ENCODE results near the gene ANKRD49. TPM values are rescaled to one million over a fixed set of nuclear protein-coding genes. Genes with fewer than 3 reads are reported as not detected.

The ANKRD49 gene
- total RNA-seq, 2 experiments from 2014 or later = 30.3 to 36.8 TPM

DNA sequence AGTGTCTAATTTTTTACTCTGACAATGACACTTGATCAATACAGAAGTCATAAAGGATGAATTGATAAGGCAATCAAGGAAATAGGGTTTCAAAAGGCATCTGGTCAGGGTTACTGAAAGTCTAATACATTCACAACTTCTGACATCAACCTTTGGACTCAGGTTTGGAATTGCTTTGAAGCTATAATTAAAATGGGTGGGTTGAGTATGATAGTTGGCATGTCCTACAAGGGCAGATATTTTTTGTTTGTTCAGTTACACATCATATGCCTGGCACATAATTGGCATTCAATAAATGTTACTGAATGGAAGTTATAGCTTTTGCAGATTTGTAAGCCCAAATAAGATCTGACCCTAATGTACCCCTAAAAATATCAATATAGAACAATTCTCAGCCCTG, 42.6 kb downstream of the ANKRD49 start:
- H3K27me3 Mint-ChIP-seq = peaks cover 33% of the 10 kb centered on the region
- no peaks in the 10 kb centered on the region for H3K36me3 Mint-ChIP-seq (ENCODE audit: low read depth)
- peaks cover 4% of the 10 kb centered on the region for H3K4me1 Mint-ChIP-seq
- POLR2A ChIA-PET = no interaction called here
- no peak overlapping the region for H3K27ac Mint-ChIP-seq
- H3K9me3 Mint-ChIP-seq = no peaks in the 10 kb centered on the region
- no peak overlapping the region for H3K4me3 Mint-ChIP-seq
- DNase-seq = no peak
- CTCF ChIA-PET = interaction anchor here (1.3 kb wide), 1 partner anchor 15 kb away, joined by 3 read pairs; no protein-coding TSS in a partner anchor

DNA sequence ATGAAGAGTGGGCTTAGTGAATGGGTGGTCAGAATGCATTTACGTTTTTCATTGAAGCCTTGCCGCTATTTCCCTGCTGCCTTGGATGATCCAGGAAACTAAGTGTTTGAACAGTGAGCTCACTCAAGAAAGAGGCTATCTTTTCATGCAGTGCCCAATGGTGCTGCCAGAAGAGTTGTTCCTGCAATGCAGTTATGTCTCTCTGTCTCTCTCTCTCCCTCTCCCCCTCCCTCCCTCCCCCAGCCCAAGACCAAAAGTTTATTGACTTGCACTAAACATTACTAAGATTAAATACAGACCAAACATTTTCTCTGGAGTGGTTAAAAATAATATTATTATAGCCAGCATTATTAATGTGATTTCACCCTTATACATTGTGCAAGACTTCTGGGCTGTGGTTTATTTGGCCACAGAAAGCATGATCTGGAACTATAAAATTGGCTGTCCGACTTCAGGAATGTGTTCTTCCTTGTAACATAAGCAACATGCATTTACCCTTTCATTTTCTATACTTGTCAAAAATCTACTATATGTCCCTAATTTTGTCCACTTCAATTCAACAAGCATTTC, 43.3 kb downstream of the ANKRD49 start:
- POLR2A ChIA-PET = no interaction called here
- Mint-ChIP-seq H3K4me1 (peaks cover 4% of the 10 kb centered on the region), H3K4me3 (no peak overlapping the region), H3K9me3 (no peaks in the 10 kb centered on the region), H3K27me3 (peaks cover 31% of the 10 kb centered on the region), H3K27ac (no peak overlapping the region), H3K36me3 (ENCODE audit: low read depth) (no peaks in the 10 kb centered on the region)
- no peak for DNase-seq
- CTCF ChIA-PET = interaction anchor here (1.3 kb wide), 1 partner anchor 15 kb away, joined by 3 read pairs; no protein-coding TSS in a partner anchor

DNA sequence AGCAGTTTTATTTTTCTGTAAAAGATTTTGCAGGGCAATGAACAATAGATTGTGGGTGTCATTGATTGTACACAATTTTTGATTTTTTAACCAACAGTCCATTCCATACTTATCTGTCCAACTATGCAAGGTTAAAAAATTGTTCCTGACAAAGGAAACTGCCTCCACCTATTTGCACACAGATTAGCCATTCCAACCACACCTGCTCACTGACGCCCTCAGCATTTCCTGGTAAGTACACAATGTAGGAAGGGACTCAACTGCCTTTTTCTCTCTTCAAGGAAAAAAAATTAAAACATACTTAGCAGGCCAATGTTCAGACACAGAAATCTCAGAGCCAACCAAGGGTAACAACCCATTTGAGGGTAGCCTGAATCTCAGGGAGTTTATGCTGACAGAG, 45.6 kb downstream of the ANKRD49 start:
- Mint-ChIP-seq H3K36me3 (ENCODE audit: low read depth) (no peaks in the 10 kb centered on the region), H3K4me3 (no peak overlapping the region), H3K27me3 (peaks cover 20% of the 10 kb centered on the region), H3K4me1 (peaks cover 16% of the 10 kb centered on the region), H3K27ac (no peak overlapping the region), H3K9me3 (no peaks in the 10 kb centered on the region)
- ChIA-PET CTCF (interaction anchor here (0.7 kb wide), 2 partner anchors 25 to 205 kb away, joined by 3 read pairs; no protein-coding TSS in a partner anchor), POLR2A (no interaction called here)
- DNase-seq = no peak

DNA sequence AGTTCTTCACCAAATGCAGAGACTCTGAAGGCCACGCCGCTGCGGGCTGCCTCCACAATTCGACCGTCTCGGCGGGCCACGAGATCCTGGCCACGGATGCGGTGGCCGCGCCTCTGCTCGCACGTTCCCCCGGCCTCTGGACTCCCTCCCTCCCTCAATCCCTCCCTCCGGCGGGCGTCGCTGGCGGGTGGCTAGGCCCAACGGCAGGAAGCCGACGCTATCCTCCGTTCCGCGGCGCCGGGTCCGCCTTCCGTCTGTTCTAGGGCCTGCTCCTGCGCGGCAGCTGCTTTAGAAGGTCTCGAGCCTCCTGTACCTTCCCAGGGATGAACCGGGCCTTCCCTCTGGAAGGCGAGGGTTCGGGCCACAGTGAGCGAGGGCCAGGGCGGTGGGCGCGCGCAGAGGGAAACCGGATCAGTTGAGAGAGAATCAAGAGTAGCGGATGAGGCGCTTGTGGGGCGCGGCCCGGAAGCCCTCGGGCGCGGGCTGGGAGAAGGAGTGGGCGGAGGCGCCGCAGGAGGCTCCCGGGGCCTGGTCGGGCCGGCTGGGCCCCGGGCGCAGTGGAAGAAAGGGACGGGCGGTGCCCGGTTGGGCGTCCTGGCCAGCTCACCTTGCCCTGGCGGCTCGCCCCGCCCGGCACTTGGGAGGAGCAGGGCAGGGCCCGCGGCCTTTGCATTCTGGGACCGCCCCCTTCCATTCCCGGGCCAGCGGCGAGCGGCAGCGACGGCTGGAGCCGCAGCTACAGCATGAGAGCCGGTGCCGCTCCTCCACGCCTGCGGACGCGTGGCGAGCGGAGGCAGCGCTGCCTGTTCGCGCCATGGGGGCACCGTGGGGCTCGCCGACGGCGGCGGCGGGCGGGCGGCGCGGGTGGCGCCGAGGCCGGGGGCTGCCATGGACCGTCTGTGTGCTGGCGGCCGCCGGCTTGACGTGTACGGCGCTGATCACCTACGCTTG, 50.2 kb downstream of the ANKRD49 start, which contains the start of gene FUT4:
TSS of gene FUT4 (plus strand) at position 227 of the 951 bp plus-strand sequence. CDS start at position 440, 213 bp downstream.
- peaks cover 39% of the 10 kb centered on the region for H3K4me1 Mint-ChIP-seq
- POLR2A ChIA-PET = interaction anchor here (0.5 kb wide), 1 partner anchor 9 kb away, joined by 4 read pairs; no protein-coding TSS in a partner anchor
- peaks cover 14% of the 10 kb centered on the region for H3K36me3 Mint-ChIP-seq (ENCODE audit: low read depth)
- no peaks in the 10 kb centered on the region for H3K27me3 Mint-ChIP-seq
- peak within 1 kb of the TSS; percentile 98 for H3K4me3 Mint-ChIP-seq
- CTCF ChIA-PET = no interaction called here
- peak within 1 kb of the TSS; percentile 100 for H3K27ac Mint-ChIP-seq
- peak; percentile 79 for DNase-seq
- no peaks in the 10 kb centered on the region for H3K9me3 Mint-ChIP-seq

DNA sequence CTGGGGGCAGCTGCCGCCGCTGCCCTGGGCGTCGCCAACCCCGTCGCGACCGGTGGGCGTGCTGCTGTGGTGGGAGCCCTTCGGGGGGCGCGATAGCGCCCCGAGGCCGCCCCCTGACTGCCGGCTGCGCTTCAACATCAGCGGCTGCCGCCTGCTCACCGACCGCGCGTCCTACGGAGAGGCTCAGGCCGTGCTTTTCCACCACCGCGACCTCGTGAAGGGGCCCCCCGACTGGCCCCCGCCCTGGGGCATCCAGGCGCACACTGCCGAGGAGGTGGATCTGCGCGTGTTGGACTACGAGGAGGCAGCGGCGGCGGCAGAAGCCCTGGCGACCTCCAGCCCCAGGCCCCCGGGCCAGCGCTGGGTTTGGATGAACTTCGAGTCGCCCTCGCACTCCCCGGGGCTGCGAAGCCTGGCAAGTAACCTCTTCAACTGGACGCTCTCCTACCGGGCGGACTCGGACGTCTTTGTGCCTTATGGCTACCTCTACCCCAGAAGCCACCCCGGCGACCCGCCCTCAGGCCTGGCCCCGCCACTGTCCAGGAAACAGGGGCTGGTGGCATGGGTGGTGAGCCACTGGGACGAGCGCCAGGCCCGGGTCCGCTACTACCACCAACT, 51.0 kb downstream of the ANKRD49 start:
- Mint-ChIP-seq H3K36me3 (ENCODE audit: low read depth) (peaks cover 14% of the 10 kb centered on the region), H3K4me3 (peak overlapping the region; percentile 75), H3K4me1 (peaks cover 37% of the 10 kb centered on the region), H3K9me3 (no peaks in the 10 kb centered on the region), H3K27me3 (no peaks in the 10 kb centered on the region), H3K27ac (peak overlapping the region; percentile 63)
- ChIA-PET CTCF (no interaction called here), POLR2A (no interaction called here)
- peak; percentile 20 for DNase-seq

- Mint-ChIP-seq H3K4me3 (peak overlapping the region; percentile 75), H3K9me3 (no peaks in the 10 kb centered on the region), H3K27ac (peak overlapping the region; percentile 80), H3K27me3 (no peaks in the 10 kb centered on the region), H3K36me3 (ENCODE audit: low read depth) (peaks cover 17% of the 10 kb centered on the region), H3K4me1 (peaks cover 44% of the 10 kb centered on the region)
- POLR2A ChIA-PET = no interaction called here
- CTCF ChIA-PET = interaction anchor here (0.6 kb wide), 1 partner anchor 181 kb away, joined by 4 read pairs; no protein-coding TSS in a partner anchor
- no peak for DNase-seq
Observed at GRCh38 chr11:94545264-94546161, 51.7 kb downstream of the ANKRD49 start.

DNA sequence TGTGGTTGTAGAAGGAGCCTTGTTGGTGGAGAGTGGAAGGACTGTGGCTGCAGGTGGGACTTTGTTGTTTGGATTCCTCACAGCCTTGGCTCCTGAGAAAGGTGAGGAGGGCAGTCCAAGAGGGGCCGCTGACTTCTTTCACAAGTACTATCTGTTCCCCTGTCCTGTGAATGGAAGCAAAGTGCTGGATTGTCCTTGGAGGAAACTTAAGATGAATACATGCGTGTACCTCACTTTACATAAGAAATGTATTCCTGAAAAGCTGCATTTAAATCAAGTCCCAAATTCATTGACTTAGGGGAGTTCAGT, 52.3 kb downstream of the ANKRD49 start:
- CTCF ChIA-PET = interaction anchor here (0.6 kb wide), 1 partner anchor 181 kb away, joined by 4 read pairs; no protein-coding TSS in a partner anchor

GRCh38 chr11:94546886-94547285, 53.1 kb downstream of the ANKRD49 start:
- Mint-ChIP-seq H3K36me3 (ENCODE audit: low read depth) (peaks cover 17% of the 10 kb centered on the region), H3K4me3 (peak overlapping the region; percentile 75), H3K27ac (no peak overlapping the region), H3K27me3 (no peaks in the 10 kb centered on the region), H3K4me1 (peaks cover 45% of the 10 kb centered on the region), H3K9me3 (no peaks in the 10 kb centered on the region)
- POLR2A ChIA-PET = no interaction called here
- no peak for DNase-seq
- CTCF ChIA-PET = no interaction called here

More for the DNA sequence above, 52.3 kb downstream of the ANKRD49 start:
- H3K27ac Mint-ChIP-seq = peak overlapping the region; percentile 55
- no peaks in the 10 kb centered on the region for H3K27me3 Mint-ChIP-seq
- POLR2A ChIA-PET = no interaction called here
- peaks cover 17% of the 10 kb centered on the region for H3K36me3 Mint-ChIP-seq (ENCODE audit: low read depth)
- peaks cover 45% of the 10 kb centered on the region for H3K4me1 Mint-ChIP-seq
- H3K9me3 Mint-ChIP-seq = no peaks in the 10 kb centered on the region
- peak overlapping the region; percentile 75 for H3K4me3 Mint-ChIP-seq
- DNase-seq = no peak

- Mint-ChIP-seq H3K27me3 (no peaks in the 10 kb centered on the region), H3K9me3 (no peaks in the 10 kb centered on the region), H3K4me1 (peaks cover 33% of the 10 kb centered on the region), H3K27ac (no peak overlapping the region), H3K4me3 (no peak overlapping the region), H3K36me3 (ENCODE audit: low read depth) (peaks cover 17% of the 10 kb centered on the region)
- ChIA-PET POLR2A (no interaction called here), CTCF (no interaction called here)
- DNase-seq = no peak
Observed at GRCh38 chr11:94549146-94549545, 55.4 kb downstream of the ANKRD49 start.

Small RNA genes within 50 kb of the gene (microRNA-seq; reads per million reads assigned to microRNA genes)
- gene MIR548L (ENCODE audit: borderline microRNAs expressed, borderline replicate concordance) = 2.7 reads per million, percentile 13 among the genes with 10 or more reads in this experiment

Other genes starting within 250 kb of the ANKRD49 start
- gene IZUMO1R, start 189.4 kb upstream of the ANKRD49 start, total RNA-seq = not detected
- under 1 TPM; 0.05 to 0.06 TPM for gene GPR83, start 92.6 kb upstream of the ANKRD49 start, total RNA-seq
- 10 to 100 TPM; 38.4 to 44.2 TPM for gene MRE11, start 140 bp upstream of the ANKRD49 start, total RNA-seq
- gene C11orf97, start 18.5 kb downstream of the ANKRD49 start, total RNA-seq = not detected
- 1 to 10 TPM; 7.1 to 7.8 TPM for gene FUT4, start 49.9 kb downstream of the ANKRD49 start, total RNA-seq
- under 1 TPM; 0.55 to 0.65 TPM for gene PIWIL4, start 73.4 kb downstream of the ANKRD49 start, total RNA-seq